NB4 (cell line): Measurements from ENCODE around the gene CENPO.

Source experiments
- MYC ChIP-seq: IDR thresholded peaks from 2 replicates; pipeline ENCODE4 v1.6.1; 2011; ENCODE audit warnings: low read depth, low read length
- POLR2A ChIP-seq: IDR thresholded peaks from 2 replicates; pipeline ENCODE4 v1.6.1; 2011; ENCODE audit warnings: mild to moderate bottlenecking; ENCODE audit not compliant: insufficient read length; ENCODE audit errors: extremely low read depth
- TF ChIP-seq, protein P1 (sequence below): IDR thresholded peaks from 2 replicates; pipeline ENCODE4 v1.6.1; 2011; ENCODE audit warnings: low read depth, low read length
- TF ChIP-seq, protein P2 (sequence below): IDR thresholded peaks from one replicate; pipeline ENCODE4 v1.5.1; 2012; ENCODE audit warnings: low read depth, low read length

DNA sequence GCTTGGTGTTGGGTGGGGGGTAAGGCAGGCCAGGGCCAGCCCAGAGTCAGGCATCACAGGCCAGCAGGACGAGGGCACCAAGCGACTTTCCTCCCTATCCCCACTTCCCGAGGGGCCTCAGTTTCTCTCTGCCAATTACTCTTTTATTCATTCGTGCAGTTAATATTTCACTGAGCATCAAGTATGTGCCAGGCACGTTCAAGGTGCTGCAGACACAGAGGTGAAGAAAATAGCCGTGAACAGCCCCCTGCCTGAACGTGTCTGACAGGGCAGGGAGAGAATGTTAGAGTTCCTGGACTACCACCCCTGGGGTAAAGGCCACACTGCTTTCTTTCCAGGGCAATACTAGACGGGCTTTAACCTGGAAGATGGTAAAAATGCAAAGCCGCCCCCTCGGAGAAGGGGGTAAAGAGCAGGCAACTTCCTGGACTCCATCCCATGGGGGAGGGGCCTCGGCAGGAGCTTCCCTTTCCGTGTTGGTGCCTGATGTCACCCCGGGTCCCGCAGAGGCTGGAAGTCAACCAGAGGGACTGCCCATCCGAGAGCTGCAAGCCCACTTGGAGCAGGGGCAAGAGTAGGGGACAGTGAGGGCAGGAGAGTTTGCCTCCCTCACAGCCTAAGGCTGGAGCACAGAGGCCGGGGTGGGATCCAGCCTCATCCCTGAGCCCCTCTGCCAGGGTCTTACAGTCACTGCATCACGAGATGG lies 47.1 kb downstream of the CENPO start:
- TF ChIP-seq, protein P1, sequence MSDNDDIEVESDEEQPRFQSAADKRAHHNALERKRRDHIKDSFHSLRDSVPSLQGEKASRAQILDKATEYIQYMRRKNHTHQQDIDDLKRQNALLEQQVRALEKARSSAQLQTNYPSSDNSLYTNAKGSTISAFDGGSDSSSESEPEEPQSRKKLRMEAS: no peak
- TF ChIP-seq, protein P2, sequence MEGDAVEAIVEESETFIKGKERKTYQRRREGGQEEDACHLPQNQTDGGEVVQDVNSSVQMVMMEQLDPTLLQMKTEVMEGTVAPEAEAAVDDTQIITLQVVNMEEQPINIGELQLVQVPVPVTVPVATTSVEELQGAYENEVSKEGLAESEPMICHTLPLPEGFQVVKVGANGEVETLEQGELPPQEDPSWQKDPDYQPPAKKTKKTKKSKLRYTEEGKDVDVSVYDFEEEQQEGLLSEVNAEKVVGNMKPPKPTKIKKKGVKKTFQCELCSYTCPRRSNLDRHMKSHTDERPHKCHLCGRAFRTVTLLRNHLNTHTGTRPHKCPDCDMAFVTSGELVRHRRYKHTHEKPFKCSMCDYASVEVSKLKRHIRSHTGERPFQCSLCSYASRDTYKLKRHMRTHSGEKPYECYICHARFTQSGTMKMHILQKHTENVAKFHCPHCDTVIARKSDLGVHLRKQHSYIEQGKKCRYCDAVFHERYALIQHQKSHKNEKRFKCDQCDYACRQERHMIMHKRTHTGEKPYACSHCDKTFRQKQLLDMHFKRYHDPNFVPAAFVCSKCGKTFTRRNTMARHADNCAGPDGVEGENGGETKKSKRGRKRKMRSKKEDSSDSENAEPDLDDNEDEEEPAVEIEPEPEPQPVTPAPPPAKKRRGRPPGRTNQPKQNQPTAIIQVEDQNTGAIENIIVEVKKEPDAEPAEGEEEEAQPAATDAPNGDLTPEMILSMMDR: no peak
- no peak for TF ChIP-seq POLR2A
- TF ChIP-seq MYC: no peak
